Esophagus squamous epithelium (tissue), 5 donors: ENCODE measurements around the gene NR5A2. TPM values are rescaled to one million over a fixed set of nuclear protein-coding genes. Genes with fewer than 3 reads are reported as not detected.

Experiments
- DNase-seq: peaks from one replicate; lab custom pipeline; 2025; lab: John Stamatoyannopoulos, UW
- H3K27ac ChIP-seq, 4 donors: fragments of 200-600 bp; sonication (generic); one replicate each; pipeline ENCODE4 v1.5.1; 2016 to 2019; ENCODE audit warnings: mild to moderate bottlenecking in 1 of 4
- H3K27me3 ChIP-seq, 4 donors: fragments of 200-600 bp; sonication (generic); 1 replicate in 3 of 4; 2 replicates in 1 of 4; pipeline versions ENCODE4 v1.5.1 to v1.6.0; 2017 to 2021; ENCODE audit warnings: antibody characterized with exemption in 1 of 4
- H3K36me3 ChIP-seq, 3 donors: fragments of 200-600 bp; sonication (generic); one replicate each; pipeline ENCODE4 v1.5.1; 2016 to 2019
- H3K4me1 ChIP-seq, 3 donors: fragments of 200-600 bp; sonication (generic); one replicate each; pipeline ENCODE4 v1.5.1; 2017 to 2019
- H3K4me3 ChIP-seq, 4 donors: fragments of 200-600 bp; sonication (generic); 1 replicate in 3 of 4; 2 replicates in 1 of 4; pipeline ENCODE4 v1.5.1; 2016 to 2019; ENCODE audit warnings: mild to moderate bottlenecking in 2 of 4, moderate library complexity in 1 of 4
- H3K9me3 ChIP-seq, 3 donors: fragments of 200-600 bp; sonication (generic); one replicate each; pipeline ENCODE4 v1.5.1; 2016 to 2019
- CTCF ChIP-seq, 6 experiments: fragments of 450-650 bp in 4 of 6; fragments of 200-600 bp in 2 of 6; sonication (generic) in 2 of 6; IDR thresholded peaks; one replicate each; pipeline ENCODE4 v1.5.1; 2016 to 2019; ENCODE audit warnings: antibody characterized with exemption in 6 of 6, mild to moderate bottlenecking in 4 of 6, moderate library complexity in 4 of 6
- POLR2A ChIP-seq, 4 donors: fragments of 450-650 bp; IDR thresholded peaks; one replicate each; pipeline ENCODE4 v1.6.1; 2017; ENCODE audit warnings: antibody characterized with exemption in 4 of 4, mild to moderate bottlenecking in 4 of 4, moderate library complexity in 3 of 4
- WGBS, 2 donors: methylation state at CpG; one replicate each; pipeline ENCODE4 v1.1.5; 2018; 5-methylcytosine and 5-hydroxymethylcytosine counted together
- intact Hi-C: fragments of 100-400 bp; cut with DNase I; formaldehyde crosslinking; loops from one replicate; pipeline ENCODE4 v1.15.0; 2022
- total RNA-seq, 4 donors: library from RNA; depleted of rRNA; stranded (reverse); fragments of >200 nt; gene quantifications; one replicate each; pipeline ENCODE4 v1.1.0, GENCODE V29; 2016
- donor health status: DM: yes; HTN: yes; CAD: no.

The NR5A2 gene
- total RNA-seq, 4 donors from 2014 or later, result 0.30 to 4.2 (median 0.87) TPM

GRCh38 chr1:200205216-200205995 lies 177.9 kb downstream of the NR5A2 start:
- H3K9me3 ChIP-seq, result peaks cover 0 to 5% (median 0%) of the 10 kb centered on the region in 3 donors
- H3K27me3 ChIP-seq, result peaks cover 0 to 33% (median 0%) of the 10 kb centered on the region in 4 donors
- 75 to 87% methylated on average over 5 of the region's 5 CpGs for WGBS, 2 donors
- H3K27ac ChIP-seq, result no peak overlapping the region
- intact Hi-C loops, result no loop called here
- H3K36me3 ChIP-seq, result no peaks in the 10 kb centered on the region
- no peaks in the 10 kb centered on the region for H3K4me1 ChIP-seq
- no peak for DNase-seq
- TF ChIP-seq CTCF (IDR thresholded peaks at IDR 0.05), result no peak
- TF ChIP-seq POLR2A (IDR thresholded peaks at IDR 0.05), result no peak
- no peak overlapping the region for H3K4me3 ChIP-seq

GRCh38 chr1:200206340-200206739 lies 178.8 kb downstream of the NR5A2 start:
- 40 to 74% methylated on average over 3 of the region's 3 CpGs for WGBS, 2 donors

GRCh38 chr1:200206761-200207160 lies 179.3 kb downstream of the NR5A2 start:
- DNase-seq, result no peak
- TF ChIP-seq POLR2A (IDR thresholded peaks at IDR 0.05), result no peak
- no peak for TF ChIP-seq CTCF (IDR thresholded peaks at IDR 0.05)
- Histone ChIP-seq H3K4me1 (no peaks in the 10 kb centered on the region), H3K4me3 (no peak overlapping the region), H3K9me3 (no peaks in the 10 kb centered on the region), H3K36me3 (no peaks in the 10 kb centered on the region), H3K27me3 (peaks cover 0 to 19% (median 0%) of the 10 kb centered on the region in 4 donors), H3K27ac (no peak overlapping the region)
- intact Hi-C loops, result no loop called here
- WGBS, 2 donors, result 32 to 40% methylated on average over 1 of the region's 1 CpG

More at GRCh38 chr1:200206340-200206739, 178.8 kb downstream of the NR5A2 start:
- H3K4me3 ChIP-seq, result no peak overlapping the region
- TF ChIP-seq POLR2A (IDR thresholded peaks at IDR 0.05) (no peak), CTCF (IDR thresholded peaks at IDR 0.05) (no peak)
- H3K4me1 ChIP-seq, result no peaks in the 10 kb centered on the region
- intact Hi-C loops, result no loop called here
- no peaks in the 10 kb centered on the region for H3K9me3 ChIP-seq
- peaks cover 0 to 23% (median 0%) of the 10 kb centered on the region in 4 donors for H3K27me3 ChIP-seq
- no peak overlapping the region for H3K27ac ChIP-seq
- H3K36me3 ChIP-seq, result no peaks in the 10 kb centered on the region
- DNase-seq, result no peak

- Histone ChIP-seq H3K9me3 (no peaks in the 10 kb centered on the region), H3K4me1 (no peaks in the 10 kb centered on the region), H3K27me3 (peaks cover 0 to 11% (median 0%) of the 10 kb centered on the region in 4 donors), H3K36me3 (no peaks in the 10 kb centered on the region), H3K4me3 (no peak overlapping the region), H3K27ac (no peak overlapping the region)
- TF ChIP-seq POLR2A (IDR thresholded peaks at IDR 0.05) (no peak), CTCF (IDR thresholded peaks at IDR 0.05) (no peak)
- intact Hi-C loops, result no loop called here
- WGBS, 2 donors, result 70 to 75% methylated on average over 6 of the region's 6 CpGs
- DNase-seq, result no peak
Measured at GRCh38 chr1:200207711-200208126, 180.2 kb downstream of the NR5A2 start.

- DNase-seq, result no peak
- Histone ChIP-seq H3K27ac (no peak overlapping the region), H3K9me3 (no peaks in the 10 kb centered on the region), H3K4me3 (no peak overlapping the region), H3K4me1 (no peaks in the 10 kb centered on the region), H3K27me3 (peaks cover 0 to 3% (median 0%) of the 10 kb centered on the region in 4 donors), H3K36me3 (no peaks in the 10 kb centered on the region)
- WGBS, 2 donors, result 56 to 76% methylated on average over 7 of the region's 7 CpGs
- TF ChIP-seq POLR2A (IDR thresholded peaks at IDR 0.05) (no peak), CTCF (IDR thresholded peaks at IDR 0.05) (no peak)
- intact Hi-C loops, result no loop called here
Measured at GRCh38 chr1:200211157-200211556, 183.6 kb downstream of the NR5A2 start.
